Measurements from ENCODE around the gene RPGR.

DNA sequence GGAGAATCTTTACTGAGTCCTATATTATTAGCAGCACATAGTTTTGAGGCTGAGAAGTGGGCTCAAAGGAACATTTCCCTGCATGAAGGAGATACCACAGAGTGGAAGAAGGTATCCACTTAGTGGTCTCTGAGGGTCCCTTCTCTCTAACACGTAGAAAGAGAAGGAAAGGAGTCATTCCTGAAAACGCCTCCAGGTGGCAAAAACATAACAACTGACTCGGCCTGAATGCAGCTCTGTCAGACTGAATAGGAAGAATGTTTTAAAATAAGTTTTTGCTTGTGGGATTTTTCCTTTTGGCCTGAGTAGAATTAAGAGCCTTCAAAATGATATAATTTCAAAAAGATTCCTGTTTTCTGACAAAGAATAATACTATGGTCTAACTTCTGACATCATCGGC lies 23.3 kb downstream of the RPGR start:
- TF ChIP-seq, protein P1, sequence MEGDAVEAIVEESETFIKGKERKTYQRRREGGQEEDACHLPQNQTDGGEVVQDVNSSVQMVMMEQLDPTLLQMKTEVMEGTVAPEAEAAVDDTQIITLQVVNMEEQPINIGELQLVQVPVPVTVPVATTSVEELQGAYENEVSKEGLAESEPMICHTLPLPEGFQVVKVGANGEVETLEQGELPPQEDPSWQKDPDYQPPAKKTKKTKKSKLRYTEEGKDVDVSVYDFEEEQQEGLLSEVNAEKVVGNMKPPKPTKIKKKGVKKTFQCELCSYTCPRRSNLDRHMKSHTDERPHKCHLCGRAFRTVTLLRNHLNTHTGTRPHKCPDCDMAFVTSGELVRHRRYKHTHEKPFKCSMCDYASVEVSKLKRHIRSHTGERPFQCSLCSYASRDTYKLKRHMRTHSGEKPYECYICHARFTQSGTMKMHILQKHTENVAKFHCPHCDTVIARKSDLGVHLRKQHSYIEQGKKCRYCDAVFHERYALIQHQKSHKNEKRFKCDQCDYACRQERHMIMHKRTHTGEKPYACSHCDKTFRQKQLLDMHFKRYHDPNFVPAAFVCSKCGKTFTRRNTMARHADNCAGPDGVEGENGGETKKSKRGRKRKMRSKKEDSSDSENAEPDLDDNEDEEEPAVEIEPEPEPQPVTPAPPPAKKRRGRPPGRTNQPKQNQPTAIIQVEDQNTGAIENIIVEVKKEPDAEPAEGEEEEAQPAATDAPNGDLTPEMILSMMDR (conservative IDR thresholded peaks at IDR 0.05): no peak
- TF ChIP-seq EZH2 (IDR thresholded peaks at IDR 0.05; ENCODE audit: low read depth): no peak
